Stimulated activated CD4-positive, alpha-beta T cell treated with anti-CD3 and anti-CD28 coated beads, TNF-alpha, amount 100 ng/mL, for 24 hours (primary cell): ENCODE results near the gene SMIM29.
A peak's percentile ranks its signal among the peaks of the same experiment; 100 is the strongest.
"Not testable (repeated sequence)": the region's sequence is repeated elsewhere in the genome, so short reads cannot be mapped to it uniquely, and the experiment has no call there.

Experiments used
- DNase-seq, 3 experiments: peaks; one replicate each; pipeline ENCODE4 v3.0.0-alpha.2; 2020; ENCODE audit warnings: low read depth in 3 of 3

SMIM29 gene

DNA sequence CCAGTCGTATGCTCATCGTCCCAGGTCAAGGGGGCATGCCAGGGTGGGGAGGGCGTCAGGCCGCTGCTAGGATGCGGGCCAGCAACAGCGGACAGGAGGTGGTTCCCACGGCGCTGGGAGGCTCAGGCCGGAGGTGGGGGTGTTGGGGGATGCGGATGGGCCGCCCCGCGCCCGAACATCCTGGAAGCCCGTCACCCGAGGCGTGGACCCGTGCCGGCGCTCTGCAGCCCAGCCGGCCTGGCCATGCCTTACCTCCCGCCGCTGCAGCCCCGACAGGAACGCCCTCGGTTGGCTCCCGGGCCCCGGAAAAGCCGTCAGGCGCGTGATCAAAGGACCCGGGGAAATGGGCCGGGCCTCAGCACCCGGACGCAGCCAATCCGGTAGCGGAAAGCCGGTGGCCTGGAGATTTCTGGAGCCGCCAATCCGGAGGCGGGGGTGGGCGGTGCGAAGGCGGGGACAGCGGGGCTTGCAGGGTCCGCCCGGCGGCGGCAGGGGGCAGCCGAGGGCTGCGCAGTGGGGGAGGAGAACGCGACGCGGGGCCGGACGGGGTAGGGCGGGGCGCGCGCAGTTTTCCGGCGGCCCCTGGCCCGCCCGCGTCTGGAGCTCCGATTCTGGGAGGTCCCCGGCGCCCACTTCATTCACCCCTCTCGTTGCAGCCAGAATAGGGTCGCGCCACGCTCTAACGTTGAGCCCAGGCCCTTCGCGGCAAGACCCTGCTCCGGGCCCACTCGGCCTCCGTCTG lies at the start of gene SMIM29:
Gene SMIM29 (minus strand): TSS at position 280 of the 742 bp plus-strand sequence. CDS start 1,215 bp downstream, outside the sequence.
- peak; percentile 94 to 97 (median 96) for DNase-seq

DNA sequence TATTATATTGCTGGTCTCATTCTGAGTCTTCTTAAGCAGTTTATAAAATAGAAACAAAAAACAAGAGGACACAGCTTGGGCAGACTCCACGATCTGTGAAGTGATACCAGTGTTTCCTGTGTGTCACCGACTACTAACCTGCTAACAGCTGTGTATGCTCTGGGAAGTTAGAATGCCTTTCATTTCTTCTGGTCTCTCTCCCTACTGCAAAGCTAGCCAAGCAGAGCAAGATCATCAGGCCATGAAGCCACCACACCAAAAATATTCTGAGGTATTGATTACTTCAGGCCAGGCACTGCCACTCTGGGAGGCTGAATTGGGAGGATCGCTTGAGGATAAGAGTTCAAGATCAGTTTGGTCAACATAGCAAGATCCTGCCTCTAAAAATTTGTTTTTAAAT lies 46.9 kb upstream of the SMIM29 start:
- peak in 1 of 3 experiments; percentile 4 for DNase-seq

DNA sequence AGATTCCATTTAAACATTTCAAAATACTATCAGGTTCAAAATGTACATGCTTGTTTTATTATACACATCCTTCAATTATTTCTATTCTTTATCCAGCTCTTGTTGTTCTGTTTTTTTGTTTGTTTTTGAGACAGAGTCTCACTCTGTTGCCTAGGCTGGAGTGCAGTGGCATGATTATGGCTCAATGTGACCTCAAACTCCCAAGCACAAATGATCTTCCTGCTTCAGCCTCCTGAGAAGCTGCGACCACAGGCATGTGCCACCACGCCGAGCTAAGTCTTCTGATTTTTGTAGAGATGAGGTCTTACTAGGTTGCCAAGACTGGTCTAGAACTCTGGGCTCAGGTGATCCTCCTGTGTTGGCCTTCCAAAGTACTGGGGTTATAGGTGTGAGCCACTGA lies 44.1 kb upstream of the SMIM29 start:
- no peak for DNase-seq

DNA sequence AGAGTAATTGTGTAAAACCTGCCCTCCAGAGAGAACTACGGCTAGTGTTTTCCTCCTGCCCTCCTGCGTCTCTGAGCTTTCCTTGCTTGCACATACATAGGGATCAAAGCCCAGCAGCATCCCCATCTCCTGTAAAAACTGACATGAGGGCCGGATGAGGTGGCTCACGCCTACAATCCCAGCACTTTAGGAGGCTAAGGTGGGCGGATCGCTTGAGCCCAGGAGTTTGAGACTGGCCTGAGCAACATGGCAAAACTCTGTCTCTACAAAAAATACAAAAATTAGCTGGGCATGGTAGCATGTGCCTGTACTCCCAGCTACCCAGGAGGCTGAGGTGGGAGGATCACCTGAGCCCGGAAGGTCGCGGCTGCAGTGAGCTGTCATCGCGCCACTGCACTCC lies 40.3 kb upstream of the SMIM29 start:
- no peak for DNase-seq

DNA sequence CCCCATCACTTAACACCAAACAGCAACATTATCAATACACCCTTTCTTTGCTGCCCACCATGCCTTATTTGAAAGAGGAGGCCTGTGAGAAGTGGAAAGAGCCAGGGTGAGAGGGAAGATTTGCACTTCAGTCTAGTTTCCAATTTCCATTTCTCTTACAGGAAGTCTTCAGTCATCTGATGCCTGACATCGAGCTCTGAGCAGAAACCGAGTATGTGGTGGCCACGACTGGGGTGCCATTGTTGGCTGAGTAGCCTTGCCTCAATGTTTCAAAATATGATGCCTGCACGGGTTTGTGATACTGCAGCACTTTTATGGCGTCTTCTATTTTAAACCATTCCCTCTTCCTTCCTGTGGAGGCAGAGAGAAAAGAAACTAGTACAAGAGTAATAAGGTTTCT lies 39.8 kb upstream of the SMIM29 start:
- DNase-seq = no peak

DNA sequence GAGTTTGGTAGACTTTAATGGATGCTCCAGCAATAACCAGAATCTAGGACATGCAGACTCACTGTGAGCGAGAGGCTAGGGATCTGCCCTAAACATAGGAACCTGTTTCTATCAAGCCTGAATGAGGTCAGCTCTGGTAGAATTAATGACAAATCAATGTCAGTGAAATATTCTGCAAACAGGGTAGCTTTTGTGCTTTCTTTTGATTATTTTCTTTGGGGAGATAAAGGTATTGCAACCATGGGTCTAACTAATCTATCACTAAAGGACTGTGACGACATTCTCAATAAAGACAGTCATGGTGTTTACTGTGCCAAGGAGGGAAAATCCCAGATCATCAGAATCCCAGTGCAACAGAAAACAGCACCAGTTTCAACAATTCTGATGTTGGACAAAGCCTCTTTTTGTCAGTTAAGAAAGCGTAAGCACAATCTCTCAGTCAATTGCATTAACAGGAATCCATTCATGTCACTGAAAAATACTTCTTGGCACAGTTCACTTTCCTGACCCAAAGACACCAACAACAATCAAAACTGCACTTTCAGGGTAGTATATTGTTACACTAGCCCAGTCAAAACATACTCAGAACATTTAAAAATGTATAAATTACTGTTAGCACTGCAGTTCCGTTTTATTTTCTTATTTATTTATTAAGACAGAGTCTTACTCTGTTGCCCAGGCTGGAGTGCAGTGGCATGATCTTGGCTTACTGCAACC lies 36.8 kb upstream of the SMIM29 start:
- DNase-seq = no peak

DNA sequence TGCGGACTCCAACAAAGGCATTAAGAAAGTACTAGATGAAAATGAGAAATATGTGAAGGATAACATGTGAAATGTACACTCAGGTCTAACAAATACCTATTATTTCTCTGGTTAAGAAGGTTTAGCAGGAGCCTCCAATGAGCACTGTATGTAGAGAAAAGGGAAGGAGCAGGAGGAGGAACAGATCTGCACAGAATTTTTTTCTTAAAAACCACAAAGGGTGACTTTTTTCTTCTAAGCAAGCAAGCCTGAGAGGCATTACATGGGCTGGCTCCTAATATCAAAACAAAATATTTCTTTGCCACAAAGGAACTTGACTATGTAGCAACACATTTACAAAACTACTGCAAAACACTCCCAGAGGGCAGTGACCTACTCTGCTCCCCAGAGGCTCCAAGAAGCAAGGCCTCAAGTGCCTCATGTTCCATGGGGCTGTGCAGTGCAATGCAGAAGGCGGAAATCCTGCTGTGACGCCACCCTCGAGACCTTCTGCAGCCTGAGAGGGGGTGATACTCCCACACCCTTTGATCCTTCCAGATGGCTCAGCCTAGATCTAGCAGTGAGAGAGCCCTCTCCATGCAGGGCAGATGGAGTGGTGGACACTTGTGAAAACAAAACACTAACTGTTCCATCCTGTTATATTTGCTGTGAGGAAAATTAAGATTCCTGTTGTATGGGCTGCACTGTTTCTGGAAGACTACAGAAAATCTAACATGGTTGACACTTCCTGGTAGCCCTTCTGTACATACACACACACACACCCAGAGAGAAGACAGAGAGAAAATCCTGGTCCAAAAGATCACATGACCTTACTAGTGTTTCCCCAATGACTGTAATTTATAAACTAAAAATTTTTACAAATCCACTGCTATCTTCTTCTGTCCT lies 36.0 kb upstream of the SMIM29 start:
- no peak for DNase-seq

DNA sequence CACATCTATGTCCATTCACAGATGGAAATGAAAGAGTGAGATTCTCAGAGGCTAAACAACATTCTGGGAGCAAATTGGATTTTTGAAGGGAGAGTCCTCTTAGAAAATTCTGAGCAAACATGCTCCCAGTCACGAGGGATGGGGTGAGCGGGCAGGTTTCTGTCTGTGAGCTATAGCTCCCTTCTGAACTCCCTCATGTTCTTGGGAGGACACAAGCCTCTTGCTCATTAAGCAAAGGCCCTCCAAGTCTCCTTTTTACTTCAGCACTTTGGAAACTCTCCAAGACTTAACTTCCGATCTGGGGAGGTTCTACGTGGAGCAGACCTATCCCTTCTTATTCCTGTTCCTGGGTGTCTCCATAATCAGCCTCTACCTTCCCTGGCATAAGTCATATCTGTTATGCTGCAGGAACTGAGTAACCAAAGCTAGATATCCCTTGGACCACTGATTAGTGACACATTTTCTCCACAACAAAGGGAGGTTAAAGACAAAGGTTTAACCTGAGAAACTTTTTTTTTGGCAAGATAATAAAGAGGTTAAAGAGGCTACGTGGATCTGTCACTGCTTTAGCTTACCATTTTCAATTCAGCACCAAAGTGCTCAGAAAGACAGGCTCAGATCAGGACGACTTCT lies 33.0 kb upstream of the SMIM29 start:
- DNase-seq = no peak

DNA sequence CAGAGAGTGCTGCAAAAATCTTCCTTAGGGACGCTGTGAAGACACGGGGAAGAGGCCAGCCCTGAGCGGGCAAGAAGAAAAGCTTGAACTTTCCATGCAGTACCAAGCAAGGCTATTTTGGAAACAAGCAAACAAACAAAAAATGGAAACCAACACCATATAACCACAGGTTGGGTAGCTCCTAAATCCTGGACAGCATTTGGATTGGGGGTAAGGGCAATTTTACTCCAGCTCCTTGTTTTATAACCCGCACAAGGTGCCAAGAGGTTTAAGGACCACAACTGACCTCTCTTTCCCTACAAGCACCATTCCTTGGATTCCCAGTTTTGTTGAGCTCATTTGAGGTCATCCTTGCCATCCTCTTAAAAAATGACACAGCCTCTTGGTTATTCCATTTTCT lies 31.4 kb upstream of the SMIM29 start:
- DNase-seq = no peak

DNA sequence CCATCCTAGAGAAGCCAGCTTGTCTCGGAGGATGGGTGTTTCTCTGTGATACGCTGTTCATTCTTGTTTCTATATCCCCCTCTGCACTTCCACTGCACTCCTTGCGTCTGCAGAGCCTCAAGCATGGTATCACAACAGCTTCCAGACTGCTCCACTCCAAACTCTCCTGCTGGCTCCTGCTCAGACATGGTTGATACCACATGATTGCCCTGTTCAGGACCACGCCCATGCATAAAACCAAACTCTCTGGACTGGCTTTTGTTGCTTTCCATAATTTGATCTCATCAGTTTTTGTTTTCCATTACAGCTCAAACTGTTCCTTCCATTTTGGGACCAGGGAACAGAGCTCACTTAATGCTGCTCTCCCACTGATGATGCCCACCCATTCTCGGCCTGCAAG lies 30.0 kb upstream of the SMIM29 start:
- DNase-seq = no peak

DNA sequence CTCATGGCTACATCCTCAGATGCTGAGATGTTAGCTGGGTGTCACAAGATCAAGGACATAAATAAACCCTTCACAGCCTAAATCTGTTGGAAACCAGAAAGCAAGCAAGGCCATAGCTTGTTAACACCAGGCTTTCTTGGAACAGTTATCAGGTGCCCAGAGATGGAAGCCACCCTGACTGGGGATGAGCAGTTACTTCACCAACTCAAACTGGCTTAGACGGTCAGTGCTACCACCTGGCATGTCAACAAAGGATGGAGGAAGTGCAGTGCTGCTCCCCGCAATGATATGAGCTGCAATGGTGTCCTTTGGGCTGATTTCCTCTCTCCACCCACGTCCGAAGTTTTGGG lies 28.9 kb upstream of the SMIM29 start:
- no peak for DNase-seq

DNA sequence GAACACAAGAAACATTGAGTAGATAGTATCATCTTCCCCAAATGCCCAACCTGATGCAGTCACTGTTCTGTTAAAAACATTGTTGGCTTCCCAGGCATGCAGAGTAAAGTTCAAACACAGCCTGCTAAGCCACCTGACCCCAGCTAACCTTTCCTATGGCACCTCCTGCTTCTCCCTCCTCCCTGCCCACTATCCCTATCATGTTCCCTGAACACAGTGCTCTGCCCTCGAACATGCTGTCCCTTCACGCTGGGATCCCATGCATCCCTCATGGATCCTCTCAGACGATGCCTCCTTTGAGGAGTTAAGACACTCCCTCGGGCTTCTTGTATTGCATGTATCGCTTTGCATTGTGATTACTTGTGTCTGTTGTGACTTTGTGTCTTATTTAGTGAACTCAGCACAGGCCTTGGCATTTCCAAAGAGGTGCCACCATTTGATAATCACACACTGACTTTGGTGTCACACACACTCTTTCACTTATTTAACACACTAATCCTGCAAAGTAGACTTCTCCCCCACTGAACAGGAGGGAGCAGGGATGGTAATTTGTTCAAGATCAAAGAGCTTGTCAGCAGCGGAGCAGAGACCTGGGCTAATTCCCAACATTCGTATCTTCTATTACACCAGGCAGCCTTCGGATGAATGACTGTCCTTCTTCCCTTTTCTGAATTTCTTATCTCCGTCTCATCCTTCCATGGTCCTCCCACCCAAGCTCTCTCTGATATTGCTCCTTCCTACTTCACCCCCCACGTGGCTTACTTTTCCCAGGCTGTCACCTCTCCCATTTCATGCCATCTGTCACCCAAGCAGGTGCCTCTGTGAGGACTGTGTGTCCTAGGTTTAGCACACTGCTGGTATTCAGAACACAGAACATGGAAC lies 28.3 kb upstream of the SMIM29 start:
- DNase-seq = no peak

DNA sequence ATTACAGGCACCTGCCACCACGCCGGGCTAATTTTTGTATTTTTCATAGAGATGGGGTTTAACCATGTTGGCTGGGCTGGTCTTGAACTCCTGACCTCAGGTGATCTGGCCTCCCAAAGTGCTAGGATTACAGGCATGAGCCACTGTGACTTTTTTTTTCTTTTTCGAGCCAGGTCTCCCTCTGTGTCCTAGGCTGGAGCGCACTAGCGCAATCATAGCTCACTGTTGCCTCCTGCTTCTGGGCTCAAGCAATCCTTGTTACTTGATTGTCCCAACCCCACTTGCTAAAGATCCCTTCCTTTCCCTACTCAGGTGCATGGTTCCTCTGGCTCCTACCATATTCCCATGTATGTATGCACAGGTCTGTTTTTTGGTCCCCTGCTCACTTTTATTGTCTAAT lies 27.4 kb upstream of the SMIM29 start:
- no peak for DNase-seq

DNA sequence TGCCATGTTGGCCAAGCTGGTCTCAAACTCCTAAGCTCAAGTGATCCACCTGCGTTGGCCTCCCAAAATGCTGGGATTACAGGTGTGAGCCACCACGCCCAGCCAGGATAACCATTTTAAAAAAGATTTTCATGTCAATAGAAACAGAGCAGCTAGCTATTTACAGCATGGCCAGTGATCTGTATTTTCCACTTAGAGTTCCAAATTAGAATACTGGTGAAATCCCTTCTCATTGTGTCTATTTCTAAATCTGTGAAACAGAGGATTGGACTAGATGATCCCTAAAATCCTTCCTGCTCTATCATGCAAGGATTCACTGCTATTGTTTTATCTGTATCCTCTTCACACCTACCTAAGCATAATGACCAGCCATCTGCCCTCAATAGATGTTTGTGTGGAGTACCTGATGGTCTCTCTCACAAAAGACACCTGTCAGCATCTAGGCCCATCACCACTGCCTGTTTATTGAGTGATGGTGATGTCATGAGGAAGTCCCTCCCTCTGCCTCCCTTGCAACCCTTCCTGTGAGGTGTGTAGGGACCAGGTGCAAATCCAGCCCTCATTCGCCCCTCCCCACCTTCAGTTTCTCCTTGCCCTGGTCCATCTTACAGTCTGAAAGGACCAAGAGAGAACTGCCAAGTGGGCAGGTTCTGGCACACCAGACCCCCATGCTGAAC lies 26.5 kb upstream of the SMIM29 start:
- no peak for DNase-seq

DNA sequence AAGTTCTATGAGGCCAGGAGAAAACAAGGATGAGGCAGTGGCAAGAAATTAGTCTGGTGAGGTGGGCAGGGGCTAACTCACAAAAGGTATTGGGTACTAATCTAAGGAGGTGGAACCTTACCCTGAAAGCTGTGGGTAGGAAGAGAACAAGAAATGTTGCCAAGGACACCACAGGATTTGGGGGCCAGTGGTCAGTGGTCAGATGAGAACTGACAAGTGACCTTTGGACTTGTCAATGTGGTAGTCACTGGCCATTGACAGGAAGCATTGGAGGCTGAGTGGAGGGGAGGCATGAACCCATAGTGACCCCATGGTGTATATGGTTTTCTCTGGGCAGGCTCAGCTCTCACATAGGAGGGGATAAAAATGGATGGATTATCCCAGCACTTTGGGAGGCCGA lies 25.3 kb upstream of the SMIM29 start:
- DNase-seq = no peak

DNA sequence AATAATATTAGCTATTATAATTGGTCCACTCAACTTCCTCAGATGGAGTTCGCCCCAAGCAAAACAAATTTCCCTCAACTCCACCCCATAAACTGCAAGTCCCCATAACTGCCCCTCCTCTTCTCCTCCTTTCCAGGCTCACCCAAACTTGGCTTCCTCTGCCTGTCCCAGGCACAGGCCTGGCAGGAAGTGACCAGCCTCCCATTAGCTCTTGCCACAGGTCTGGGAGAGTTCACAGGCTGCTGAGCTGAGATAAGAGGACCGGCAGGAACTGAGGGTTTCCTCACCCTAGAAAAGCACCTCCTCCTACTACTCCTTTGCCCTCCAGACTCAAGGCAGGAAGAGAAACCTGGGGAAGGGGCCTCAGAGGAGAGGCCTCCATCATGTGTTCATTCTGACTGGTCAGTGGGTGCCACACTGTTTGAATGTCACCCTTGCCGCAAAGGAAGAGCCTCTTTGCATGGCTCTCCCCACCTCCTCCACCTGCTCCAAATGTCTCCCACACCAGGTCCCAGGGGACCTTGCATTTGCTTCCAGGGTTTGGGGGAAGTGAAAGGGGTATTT lies 24.5 kb upstream of the SMIM29 start:
- DNase-seq = no peak

DNA sequence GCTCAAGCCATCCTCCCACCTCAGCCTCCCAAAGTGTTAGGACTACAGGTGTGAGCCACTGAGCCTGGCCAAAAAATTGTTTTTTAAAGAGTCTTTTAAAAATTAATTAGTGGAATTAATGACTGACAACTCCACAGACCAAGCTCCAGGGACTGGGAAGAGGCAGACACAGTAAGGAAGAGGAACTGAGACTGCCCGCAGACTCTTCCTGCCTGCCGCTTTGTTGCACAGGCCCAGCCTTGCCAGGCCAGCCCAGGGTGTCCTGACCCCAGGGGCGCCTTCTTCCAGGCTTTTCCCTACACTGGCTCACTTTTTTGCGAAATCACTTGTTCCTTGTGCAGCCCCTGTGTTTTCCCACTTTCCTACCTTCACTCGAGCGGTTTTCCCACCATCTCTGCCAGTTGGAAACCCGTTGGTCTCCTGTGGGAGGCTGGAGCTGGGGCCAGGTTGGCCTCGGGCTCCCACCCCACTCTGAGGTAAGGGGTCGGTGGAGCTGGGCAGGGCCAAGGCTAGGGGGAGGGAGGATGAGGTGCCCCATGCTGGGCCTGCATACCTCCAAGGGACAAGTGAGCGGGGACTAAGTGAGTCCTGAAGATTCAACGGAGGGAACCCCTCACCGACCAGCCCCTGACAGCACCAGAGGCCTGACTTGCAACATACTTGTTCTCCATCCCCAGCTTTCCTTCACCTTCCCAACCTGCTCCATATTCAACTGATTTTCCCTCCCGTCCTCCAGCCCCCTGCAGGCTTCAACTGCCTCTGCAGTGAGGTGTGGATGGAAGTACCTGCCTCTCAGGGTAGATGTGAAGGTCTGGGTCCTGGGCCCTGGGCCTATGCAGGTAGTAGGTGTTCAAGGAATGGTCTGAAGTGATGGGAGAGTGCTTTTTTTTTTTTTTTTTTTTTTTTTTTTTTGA lies 23.5 kb upstream of the SMIM29 start:
- no peak for DNase-seq

DNA sequence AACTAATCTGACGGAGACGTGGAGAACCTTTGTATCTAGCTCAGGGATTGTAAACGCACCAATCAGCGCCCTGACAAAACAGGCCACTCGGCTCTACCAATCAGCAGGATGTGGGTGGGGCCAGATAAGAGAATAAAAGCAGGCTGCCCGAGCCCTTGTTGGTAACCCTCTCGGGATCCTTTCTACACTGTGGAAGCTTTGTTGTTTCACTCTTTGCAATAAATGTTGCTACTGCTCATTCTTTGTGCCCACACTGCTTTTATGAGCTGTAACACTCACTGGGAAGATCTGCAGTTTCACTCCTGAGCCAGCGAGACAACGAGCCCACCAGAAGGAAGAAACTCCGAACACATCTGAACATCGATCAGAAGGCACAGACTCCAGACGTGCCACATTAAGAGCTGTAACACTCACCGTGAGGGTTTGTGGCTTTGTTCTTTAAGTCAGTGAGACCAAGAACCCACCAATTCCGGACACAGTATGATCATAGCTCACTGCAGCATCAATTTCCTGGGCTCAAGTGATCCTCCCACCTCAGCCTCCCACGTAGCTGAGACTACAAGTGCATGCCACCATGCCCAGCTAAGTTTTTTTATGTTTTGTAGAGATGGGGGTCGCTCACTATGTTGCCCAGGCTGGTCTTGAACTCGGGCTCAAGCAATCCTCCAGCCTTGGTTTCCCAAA lies 21.0 kb upstream of the SMIM29 start:
- not testable (repeated sequence) for DNase-seq
